GM12872 (cell line): Measurements from ENCODE around the gene GALNTL6.

ENCODE experiments used
- TF ChIP-seq, protein P1 (sequence below): IDR thresholded peaks from 3 replicates; pipeline ENCODE4 v1.5.1; 2011; ENCODE audit warnings: low read depth, mild to moderate bottlenecking, low read length, moderate library complexity; ENCODE audit not compliant: insufficient read depth

Gene GALNTL6

DNA sequence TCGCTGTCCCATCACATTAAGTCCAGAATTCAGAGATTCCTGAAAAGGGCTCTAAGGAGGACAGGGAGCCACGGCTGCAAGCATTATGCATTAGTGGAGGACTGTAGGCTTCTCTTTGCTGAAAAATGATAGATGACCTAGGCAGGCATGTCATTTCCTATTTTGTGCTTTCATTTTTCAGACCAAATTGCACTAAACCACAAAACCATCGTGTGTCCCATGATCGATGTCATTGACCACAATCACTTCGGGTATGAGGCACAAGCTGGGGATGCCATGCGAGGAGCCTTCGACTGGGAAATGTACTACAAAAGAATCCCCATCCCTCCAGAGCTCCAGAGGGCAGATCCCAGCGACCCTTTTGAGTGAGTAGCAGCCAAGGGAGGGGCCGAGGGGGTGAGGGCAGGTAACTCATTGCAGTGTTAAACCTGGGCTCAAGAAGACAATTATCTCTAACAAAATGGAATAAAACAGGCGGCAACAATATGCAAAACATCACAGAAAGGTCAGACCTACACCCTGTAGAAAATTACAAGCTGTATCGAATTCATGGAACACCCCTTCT, 1000.2 kb downstream of the GALNTL6 start:
- TF ChIP-seq, protein P1, sequence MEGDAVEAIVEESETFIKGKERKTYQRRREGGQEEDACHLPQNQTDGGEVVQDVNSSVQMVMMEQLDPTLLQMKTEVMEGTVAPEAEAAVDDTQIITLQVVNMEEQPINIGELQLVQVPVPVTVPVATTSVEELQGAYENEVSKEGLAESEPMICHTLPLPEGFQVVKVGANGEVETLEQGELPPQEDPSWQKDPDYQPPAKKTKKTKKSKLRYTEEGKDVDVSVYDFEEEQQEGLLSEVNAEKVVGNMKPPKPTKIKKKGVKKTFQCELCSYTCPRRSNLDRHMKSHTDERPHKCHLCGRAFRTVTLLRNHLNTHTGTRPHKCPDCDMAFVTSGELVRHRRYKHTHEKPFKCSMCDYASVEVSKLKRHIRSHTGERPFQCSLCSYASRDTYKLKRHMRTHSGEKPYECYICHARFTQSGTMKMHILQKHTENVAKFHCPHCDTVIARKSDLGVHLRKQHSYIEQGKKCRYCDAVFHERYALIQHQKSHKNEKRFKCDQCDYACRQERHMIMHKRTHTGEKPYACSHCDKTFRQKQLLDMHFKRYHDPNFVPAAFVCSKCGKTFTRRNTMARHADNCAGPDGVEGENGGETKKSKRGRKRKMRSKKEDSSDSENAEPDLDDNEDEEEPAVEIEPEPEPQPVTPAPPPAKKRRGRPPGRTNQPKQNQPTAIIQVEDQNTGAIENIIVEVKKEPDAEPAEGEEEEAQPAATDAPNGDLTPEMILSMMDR, result no peak

DNA sequence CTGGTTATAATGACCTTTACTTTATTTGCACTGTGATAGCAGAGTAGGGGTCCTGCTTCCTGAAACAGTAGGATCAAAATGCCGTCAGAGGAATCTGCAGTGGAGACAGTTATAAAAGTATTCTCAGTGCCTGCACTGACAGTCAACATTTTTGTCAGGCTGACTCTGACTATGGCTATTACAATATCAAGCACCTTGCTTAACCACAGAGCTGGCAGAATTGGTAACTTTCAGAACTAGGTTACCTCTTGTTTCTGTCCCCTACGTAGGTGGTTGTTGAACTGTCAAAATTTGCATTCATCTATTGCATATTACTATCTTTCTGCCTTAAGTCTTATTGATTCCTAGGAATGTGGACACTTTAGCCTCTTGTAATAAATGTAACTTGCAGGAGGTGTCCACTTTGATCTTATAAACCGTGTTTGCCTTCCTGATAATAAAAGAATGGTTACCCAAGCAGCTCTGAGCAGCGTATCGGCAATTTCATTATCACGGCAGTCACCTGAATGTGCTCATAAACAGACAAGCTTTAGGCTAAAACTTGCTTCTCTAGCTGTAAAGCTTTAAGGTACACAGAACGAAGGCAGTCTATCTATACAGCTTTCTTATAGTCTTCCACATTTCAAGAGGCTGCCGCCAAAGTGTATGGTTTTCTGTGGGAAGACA, 1002.4 kb downstream of the GALNTL6 start:
- TF ChIP-seq, protein P1, result no peak

DNA sequence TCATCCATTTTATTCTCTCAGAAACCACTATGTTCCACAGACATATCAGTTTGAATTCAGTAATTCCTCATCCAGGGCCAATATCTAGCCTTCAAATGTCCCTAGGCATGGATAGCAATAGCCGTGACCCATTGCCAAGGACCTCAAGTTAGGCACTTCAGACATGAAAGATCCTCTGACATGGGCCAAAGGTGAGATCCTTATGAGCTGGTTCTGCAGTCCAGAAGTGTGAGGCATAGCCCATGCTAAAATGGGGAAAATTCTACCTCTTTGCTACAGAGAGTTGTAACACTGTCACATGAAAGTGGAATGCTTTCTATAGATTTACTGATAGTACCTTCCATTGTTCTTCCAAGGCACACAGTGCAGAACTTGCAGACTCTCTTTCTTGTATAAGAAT, 1005.7 kb downstream of the GALNTL6 start:
- TF ChIP-seq, protein P1, result no peak

DNA sequence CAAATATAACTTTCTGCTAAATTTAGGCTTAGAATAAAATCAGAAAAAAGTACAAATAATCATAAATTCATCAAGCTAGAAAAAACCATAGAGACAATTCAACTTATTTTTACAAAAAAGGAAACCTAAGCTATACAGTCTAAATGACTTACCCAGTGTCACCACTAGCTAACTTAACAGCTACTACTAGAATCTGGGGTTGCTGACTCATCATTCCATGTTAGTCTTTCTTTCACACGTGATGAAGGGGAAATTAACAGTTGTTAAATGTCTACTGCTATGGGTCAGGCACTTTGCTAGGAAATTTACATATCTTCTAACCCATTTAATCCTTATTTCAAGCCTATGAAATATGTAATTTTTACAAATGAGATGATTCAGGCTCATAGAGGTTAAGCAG, 1006.1 kb downstream of the GALNTL6 start:
- TF ChIP-seq, protein P1, result no peak

DNA sequence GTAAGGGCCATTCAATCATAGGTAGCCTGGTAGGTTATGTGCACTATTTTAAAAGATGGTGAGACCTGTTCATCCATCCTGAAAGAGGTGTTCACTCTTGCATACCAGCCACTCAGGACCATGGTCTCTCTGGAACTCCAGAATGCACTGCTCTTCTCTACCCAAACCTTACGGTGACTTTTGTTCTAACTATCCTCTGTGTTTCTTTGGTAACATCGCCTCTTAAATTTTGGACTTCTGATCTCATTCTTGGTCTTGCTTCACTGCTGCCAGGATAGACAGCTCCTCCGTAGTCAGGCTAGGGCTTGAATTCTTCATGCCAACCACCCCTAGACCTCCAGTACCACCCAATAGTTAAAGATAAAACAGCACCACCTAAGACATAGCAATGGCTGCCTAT, 1009.1 kb downstream of the GALNTL6 start:
- TF ChIP-seq, protein P1, result no peak

DNA sequence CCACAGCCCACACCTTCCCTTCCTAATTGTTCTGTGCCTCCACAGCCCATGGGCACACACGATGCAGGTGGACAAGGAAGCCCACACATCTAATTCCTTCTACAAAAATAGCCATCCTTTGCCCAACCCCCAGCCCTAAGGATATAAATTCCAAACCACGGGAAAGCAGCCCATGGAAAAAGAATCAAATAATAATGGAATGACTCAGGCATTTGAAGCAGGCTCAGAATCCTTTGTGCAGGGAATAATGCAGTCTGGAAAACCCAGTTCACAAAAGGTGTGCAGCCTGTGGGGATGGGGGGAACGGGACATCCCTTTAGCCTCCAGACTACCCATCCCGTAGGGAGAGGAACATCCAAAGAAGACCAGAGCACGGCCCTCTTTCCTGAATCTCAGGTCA, 1013.1 kb downstream of the GALNTL6 start:
- TF ChIP-seq, protein P1, result no peak

DNA sequence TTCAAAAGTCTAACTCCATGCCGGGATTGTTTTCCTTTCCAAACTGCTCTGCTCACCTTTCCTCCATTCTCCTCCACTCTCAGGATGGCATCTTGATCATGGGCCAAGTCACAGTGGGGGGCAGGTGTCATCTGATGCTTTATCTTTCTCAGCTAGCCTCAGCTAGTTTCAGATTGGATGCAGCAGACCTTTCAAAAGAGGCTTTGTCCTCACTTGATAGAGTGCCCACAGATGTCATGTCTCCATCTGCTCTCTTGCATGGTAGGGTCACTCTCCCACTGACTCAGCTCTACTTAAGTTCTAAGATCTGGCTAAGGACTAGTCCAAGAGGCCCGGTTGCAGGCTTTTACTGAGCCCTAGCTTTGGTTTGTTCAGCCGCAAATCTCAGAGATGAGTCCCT, 1013.7 kb downstream of the GALNTL6 start:
- TF ChIP-seq, protein P1, result no peak
